Femur (tissue), 1 donor: ENCODE data around the gene ADARB2.
"Not testable (repeated sequence)": the region's sequence is repeated elsewhere in the genome, so short reads cannot be mapped to it uniquely, and the experiment has no call there.

Experiments used
- DNase-seq: peaks from one replicate; pipeline ENCODE4 v3.0.0-alpha.2; 2017

The ADARB2 gene

DNA sequence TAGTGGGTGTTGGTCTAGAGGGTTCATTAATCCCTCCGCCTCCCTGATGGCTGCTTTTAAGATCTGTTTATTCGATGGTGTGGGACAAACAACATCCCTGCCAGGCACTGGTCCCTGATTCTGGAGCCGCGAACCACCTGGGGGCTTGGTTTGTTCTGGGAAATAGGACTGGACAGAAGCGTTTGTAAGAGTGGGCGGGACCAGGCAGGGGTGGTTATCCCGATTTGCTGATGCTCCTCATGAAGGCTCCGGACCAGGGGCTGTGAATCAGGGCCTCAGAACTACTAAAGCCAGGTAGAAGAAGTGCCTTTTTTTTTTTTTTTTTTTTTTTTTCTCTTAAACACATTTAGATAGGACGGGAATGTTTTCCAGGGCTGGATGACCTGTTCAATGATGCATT lies 407.7 kb downstream of the ADARB2 start:
- DNase-seq: no peak

- DNase-seq: no peak
These were observed 408.2 kb downstream of the ADARB2 start for GRCh38 chr10:1328981-1329614.

GRCh38 chr10:1328161-1328823 lies 409.0 kb downstream of the ADARB2 start:
- DNase-seq: no peak

GRCh38 chr10:1327759-1328158 lies 409.6 kb downstream of the ADARB2 start:
- DNase-seq: no peak

DNA sequence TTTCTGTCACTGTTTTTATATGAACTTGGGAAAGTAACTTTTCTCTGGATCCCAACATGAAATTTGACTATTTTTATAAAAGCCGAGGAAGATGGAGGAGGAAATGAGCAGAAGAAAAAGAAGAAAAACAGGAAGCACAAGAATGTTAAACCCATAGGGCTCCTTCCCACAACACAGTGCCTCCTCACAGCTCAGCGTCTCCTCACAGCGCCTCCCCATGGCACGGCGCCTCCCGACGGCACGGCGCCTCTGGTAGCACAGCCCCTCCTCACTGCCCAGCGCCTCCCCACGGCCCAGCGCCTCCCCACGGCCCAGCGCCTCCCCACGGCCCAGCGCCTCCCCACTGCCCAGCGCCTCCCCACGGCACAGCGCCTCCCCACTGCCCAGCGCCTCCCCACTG lies 410.8 kb downstream of the ADARB2 start:
- not testable (repeated sequence) for DNase-seq

- no peak for DNase-seq
These were observed 412.4 kb downstream of the ADARB2 start for GRCh38 chr10:1324903-1325302.

DNA sequence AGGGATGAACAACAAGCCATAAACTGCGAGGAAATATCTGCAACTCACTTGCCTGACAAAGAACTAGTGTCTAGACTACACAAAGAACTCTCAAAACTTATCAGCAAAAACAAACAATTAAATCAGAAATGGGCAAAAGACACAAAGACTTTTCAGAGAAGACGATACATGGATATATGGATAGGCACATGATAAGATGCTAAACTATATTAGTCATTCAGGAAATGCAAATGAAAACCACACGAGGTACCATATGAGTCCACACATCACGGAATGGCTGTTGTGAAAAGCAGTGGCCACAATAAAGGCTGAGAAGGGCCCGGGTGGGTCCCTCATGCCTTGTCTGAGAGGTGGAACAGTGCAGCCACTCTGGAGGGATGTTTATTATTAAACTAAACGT lies 413.4 kb downstream of the ADARB2 start:
- DNase-seq: no peak

- no peak for DNase-seq
These were observed 416.5 kb downstream of the ADARB2 start for GRCh38 chr10:1320739-1321320.

DNA sequence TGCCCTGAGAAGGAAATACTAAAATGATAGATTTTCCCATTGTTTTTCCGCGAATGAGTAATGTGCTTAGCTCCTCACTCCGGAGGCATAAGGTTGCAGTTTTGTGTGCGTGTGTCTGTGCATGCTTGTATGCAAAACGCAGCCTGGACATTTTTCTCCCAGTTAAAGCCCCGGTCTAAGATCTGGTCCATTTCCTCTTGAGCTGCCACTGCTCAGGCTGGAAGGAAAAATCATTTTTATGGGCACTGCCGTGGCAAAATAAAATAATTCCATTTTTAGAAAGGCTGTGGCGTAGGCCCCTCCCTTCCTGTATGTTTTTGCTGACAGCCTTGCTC lies 420.5 kb downstream of the ADARB2 start:
- DNase-seq: no peak

DNA sequence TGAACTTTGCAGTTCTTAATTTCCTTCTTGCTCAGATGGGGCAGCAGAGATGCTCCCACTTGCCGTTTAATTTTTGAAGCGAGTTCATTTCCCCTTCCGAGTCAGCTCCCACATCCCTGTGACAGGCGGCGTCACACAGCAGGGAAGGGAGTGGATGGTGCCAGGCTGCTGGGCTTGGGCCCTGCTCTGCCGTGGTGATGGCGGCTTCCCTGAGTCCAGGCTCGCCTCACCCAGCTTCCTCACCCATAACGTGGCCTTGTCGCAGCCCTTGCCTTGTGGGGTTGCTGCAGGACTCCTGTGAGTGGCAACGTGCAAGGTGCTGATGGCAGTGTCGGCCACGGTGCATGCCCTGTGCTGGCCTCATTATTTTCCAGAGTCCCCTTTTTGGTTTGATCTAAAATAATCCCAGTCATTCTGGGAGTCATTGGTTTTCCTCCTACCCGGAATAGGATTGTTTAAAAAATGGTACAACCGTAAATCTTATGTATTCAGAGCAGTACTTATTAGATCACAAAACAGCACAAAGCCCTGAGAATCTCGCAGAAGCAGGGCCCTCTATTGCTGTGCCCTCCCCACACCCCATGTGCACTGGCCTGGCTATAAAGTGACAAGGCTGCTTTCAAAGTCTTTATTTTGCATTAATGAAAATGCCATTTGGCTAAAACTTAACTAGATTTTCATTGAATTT lies 421.1 kb downstream of the ADARB2 start:
- DNase-seq: no peak

DNA sequence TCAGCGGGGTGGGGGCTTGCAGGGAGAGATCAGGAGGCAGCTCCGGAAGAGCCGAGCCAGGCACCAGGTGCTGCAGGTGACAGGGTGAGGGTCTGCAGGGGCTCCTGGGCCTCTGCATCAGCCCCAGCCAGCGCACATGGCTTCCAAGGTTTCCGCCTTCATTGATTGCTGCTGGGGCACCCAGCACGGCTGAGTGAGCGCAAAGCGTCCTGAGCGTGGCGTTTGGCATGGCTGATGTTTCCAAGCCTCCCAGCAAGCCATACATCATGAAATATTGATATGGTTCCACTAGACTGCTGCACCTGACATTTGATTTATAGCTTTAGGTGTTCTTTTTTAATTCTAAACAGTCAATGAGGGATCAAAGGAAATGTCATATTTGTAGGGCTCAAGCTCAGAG lies 422.1 kb downstream of the ADARB2 start:
- no peak for DNase-seq

- DNase-seq: no peak
These were observed 425.6 kb downstream of the ADARB2 start for GRCh38 chr10:1311726-1312125.

GRCh38 chr10:1310271-1310789 lies 427.0 kb downstream of the ADARB2 start:
- no peak for DNase-seq

DNA sequence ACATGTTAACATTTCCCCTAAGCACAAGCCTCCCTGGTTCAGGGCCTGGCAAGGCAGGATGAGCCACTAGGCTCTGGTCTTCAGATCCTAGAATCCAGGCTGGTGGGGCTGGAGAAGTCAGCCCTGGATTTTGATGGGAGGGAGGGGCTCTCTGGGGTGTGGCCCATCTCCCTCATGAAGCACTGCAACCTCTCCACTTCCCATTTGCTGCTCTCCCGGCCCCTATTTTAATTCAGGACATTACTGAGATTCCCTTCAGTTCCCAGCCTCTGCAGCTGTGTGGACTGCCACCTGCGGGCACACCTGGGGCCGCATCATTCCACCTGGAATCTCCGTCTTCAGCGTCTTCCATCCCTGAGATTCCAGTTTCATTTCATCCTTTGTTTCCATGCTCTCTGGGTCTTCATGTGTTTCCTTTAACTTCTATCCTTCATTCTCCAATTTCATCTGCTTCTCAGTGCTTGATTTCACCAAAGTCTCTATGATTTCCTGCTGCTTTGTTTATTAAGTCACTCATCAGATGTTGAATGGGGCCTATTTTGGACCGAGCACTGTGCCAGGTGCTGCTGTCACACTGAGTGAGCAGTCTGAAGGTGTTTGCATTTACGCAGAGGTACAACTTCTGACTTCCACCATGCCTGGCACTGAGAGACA lies 427.6 kb downstream of the ADARB2 start:
- no peak for DNase-seq

GRCh38 chr10:1308962-1309616 lies 428.2 kb downstream of the ADARB2 start:
- no peak for DNase-seq

DNA sequence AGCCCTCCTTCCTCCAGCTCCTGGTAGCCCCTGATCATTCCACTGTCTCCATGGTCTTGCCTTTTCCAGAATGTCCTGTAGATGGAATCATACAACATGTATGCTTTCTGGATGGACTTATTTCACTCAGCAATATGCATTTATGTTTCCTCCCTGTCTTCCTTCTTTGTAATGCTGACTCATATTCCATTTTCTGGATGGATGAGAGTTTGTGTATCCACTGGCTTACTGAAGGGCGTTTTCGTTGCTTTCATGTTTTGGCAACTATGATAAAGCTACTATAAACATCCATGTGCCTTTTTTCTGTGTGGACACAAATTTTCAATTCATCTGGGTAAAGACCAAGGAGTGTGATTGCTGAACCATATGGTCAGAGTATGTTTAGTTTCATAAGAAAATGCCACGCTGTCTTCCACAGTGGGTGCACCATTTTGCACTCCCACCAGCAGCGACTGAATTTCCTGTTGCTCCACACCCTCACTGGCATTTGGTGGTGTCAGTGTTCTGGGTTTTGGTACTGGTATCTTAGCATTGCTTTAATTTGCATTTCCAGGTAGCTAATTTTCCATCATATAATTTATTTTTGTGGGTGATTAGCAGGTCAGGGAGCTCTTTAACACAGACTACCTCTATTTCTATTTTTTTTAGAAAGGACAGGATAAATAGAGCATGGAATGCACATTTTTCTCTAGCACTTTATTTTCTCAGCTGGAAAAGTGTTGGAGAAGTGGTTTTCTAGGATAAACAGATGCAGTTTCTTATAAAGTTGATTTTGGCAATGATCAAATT lies 429.0 kb downstream of the ADARB2 start:
- no peak for DNase-seq

DNA sequence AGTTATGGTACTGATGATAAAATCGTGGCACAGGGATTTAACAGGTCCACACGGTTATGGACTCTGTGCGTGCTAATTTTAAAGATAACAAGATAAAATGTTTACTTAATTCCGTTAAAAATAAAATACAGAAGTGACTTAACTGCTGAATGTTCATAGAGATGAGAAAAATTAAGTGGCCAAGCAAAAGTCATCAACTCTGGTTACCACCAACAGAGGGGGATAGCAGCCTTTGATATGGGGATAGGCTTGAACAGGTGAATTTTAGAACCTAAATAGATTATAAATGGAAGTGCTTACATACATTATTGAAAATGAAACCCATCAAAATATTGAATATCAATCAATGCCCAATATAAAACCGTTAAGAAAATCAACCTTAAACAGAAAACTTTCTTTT lies 436.2 kb downstream of the ADARB2 start:
- no peak for DNase-seq

DNA sequence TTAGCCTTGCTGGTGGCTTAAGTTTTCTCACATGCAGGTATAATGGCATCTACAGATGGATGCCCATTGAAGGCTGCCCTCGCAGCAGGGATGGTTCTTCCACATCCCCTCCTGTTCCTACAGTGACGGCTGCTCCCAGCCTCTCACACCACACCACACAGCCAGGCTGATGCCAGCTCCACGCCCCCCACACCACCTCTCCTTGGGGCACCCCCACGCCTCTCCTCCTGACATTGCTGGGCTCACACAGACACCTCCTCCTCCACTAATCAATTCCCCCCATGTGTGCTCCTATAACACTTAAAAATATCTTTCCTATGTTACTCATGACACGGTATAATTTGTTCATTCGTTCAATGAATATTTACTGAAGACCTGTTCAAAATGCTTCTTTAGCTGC lies 437.1 kb downstream of the ADARB2 start:
- no peak for DNase-seq

- DNase-seq: no peak
These were observed 438.1 kb downstream of the ADARB2 start for GRCh38 chr10:1299041-1299726.

GRCh38 chr10:1297566-1298301 lies 439.6 kb downstream of the ADARB2 start:
- DNase-seq: no peak
